GM23248 (cell line): ENCODE measurements around the gene PPM1H. TPM values are rescaled to one million over a fixed set of nuclear protein-coding genes. Genes with fewer than 3 reads are reported as not detected.

Experiments used
- DNase-seq: peaks from one replicate; pipeline ENCODE4 v3.0.0-alpha.2; 2015
- H2AFZ ChIP-seq: fragments of 200-600 bp; sonication (generic); 2 replicates; pipeline ENCODE4 v1.6.1; 2016; ENCODE audit warnings: antibody characterized with exemption
- H3F3A ChIP-seq: fragments of 200-600 bp; sonication (generic); 2 replicates; pipeline ENCODE4 v1.6.1; 2016; ENCODE audit warnings: mild to moderate bottlenecking, antibody characterized with exemption, mixed run types; ENCODE audit not compliant: insufficient read depth
- H3K27ac ChIP-seq: fragments of 200-600 bp; sonication (generic); 2 replicates; pipeline ENCODE4 v1.5.1; 2016; ENCODE audit warnings: mild to moderate bottlenecking
- H3K27me3 ChIP-seq: fragments of 200-600 bp; sonication (generic); replicated peaks from 2 replicates; pipeline ENCODE4 v1.6.1; 2016; ENCODE audit warnings: mild to moderate bottlenecking; ENCODE audit not compliant: insufficient read depth
- H3K36me3 ChIP-seq: fragments of 200-600 bp; sonication (generic); 2 replicates; pipeline ENCODE4 v1.6.1; 2016; ENCODE audit warnings: low read depth, mild to moderate bottlenecking
- H3K4me1 ChIP-seq: fragments of 200-600 bp; sonication (generic); 2 replicates; pipeline ENCODE4 v1.6.1; 2016; ENCODE audit warnings: mild to moderate bottlenecking; ENCODE audit not compliant: insufficient read depth
- H3K4me2 ChIP-seq: fragments of 200-600 bp; sonication (generic); one replicate; pipeline ENCODE4 v1.6.1; 2016; ENCODE audit warnings: mild to moderate bottlenecking; ENCODE audit not compliant: unreplicated experiment
- H3K4me3 ChIP-seq: fragments of 200-600 bp; sonication (generic); 2 replicates; pipeline ENCODE4 v1.5.1; 2016; ENCODE audit warnings: mild to moderate bottlenecking
- H3K79me2 ChIP-seq: fragments of 200-600 bp; sonication (generic); 2 replicates; pipeline ENCODE4 v1.6.1; 2016; ENCODE audit warnings: mild to moderate bottlenecking; ENCODE audit not compliant: insufficient read depth
- H3K9ac ChIP-seq: fragments of 200-600 bp; sonication (generic); 2 replicates; pipeline ENCODE4 v1.6.1; 2016; ENCODE audit warnings: mild to moderate bottlenecking
- H3K9me2 ChIP-seq: fragments of 200-600 bp; sonication (generic); 2 replicates; pipeline ENCODE4 v1.6.1; 2016; ENCODE audit warnings: mixed run types, mild to moderate bottlenecking, moderate library complexity; ENCODE audit not compliant: insufficient read depth
- H3K9me3 ChIP-seq: fragments of 200-600 bp; sonication (generic); one replicate; pipeline ENCODE4 v1.6.1; 2017; ENCODE audit warnings: low read depth
- H4K20me1 ChIP-seq: fragments of 200-600 bp; sonication (generic); 2 replicates; pipeline ENCODE4 v1.6.0; 2016; ENCODE audit not compliant: insufficient read depth
- EZH2 ChIP-seq: fragments of 200-600 bp; sonication (generic); IDR thresholded peaks from 2 replicates; pipeline ENCODE4 v1.6.1; 2018; ENCODE audit warnings: antibody characterized with exemption, mild to moderate bottlenecking; ENCODE audit not compliant: insufficient read depth, poor library complexity, severe bottlenecking
- EZH2phosphoT487 ChIP-seq: fragments of 200-600 bp; sonication (generic); IDR thresholded peaks from 2 replicates; pipeline ENCODE4 v1.6.1; 2018; ENCODE audit warnings: antibody characterized with exemption, moderate library complexity, mild to moderate bottlenecking, low read depth; ENCODE audit not compliant: insufficient read depth
- WGBS, 2 experiments: methylation state at CpG; one replicate each; pipeline ENCODE4 v1.1.6; 2015 to 2017; ENCODE audit warnings: low lambda C conversion rate in 2 of 2, low coverage in 1 of 2; ENCODE audit errors: missing lambda C conversion rate in 2 of 2; 5-methylcytosine and 5-hydroxymethylcytosine counted together
- in situ Hi-C: fragments of 300-500 bp; cut with MboI; formaldehyde crosslinking; loops from 2 replicates; pipeline ENCODE4 v1.15.0; 2020
- polyA plus RNA-seq: library from polyadenylated mRNA; unstranded; fragments of >200 nt; fragmentation: Nextera tagmentation; extraction: Ambion mirVana; gene quantifications from 2 replicates; pipeline ENCODE4 v1.2.1, GENCODE V29; 2016
- total RNA-seq: library from RNA; depleted of rRNA; stranded (reverse); fragments of >200 nt; shearing (Covaris generic); gene quantifications from 2 replicates; pipeline ENCODE4 v1.2.3, GENCODE V29; 2014

PPM1H gene
- total and polyA plus RNA-seq, 2 experiments from 2014 or later: 0.13 to 1.2 TPM

DNA sequence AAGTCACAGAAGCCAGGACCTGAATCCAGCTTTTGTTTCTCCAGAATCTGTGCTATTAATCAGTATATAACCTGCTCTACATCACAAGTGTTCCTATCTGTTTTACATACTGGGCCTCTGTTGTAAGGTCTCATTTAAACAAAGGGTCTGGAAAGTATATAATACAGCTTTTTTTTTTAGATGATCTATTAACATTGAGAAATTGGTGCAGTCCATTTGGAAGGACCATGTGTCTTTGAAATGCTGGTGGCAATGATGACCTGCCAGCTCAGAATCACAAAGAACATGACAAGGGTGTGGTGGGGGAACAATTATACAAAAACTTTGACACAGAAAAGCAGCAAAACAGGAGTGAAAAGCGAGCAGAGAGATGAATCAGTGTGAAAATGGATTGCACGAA is 164.6 kb downstream of the PPM1H start:
- DNase-seq: no peak
- H3K4me1 ChIP-seq: peaks cover 13% of the 10 kb centered on the region

DNA sequence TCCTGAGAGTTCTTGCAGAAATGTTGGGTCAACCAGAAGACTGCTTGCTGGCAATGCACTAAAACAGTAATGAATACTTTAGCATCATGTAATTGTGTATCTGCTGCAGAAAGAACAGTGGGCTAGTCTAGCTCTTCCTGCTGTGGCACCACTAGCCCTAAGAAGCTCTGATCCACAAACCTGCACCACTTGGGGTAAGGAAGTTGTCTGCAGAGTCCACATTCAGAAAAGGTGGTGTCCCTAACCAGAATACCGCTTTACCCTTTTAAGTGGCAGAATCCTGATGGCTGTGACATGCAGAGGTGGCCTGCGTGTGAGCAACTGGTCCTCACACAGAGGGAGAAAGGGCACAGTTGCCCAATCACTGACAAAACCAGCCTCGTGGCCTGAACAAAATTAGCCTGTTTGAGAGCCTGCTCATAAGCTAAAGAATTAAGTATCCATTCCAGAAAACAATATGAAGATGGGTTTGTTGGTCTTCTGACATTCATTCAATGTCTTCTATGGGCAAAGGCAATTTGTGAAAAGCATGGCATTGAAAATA is 165.8 kb downstream of the PPM1H start:
- Histone ChIP-seq H3K27me3 (no peaks in the 10 kb centered on the region), H2AFZ (no peak overlapping the region), H3K79me2 (no peaks in the 10 kb centered on the region), H3F3A (peaks cover 5% of the 10 kb centered on the region; the same call in 1 of the 2 replicates), H3K9ac (no peak overlapping the region), H3K9me3 (no peaks in the 10 kb centered on the region), H3K4me2 (no peak overlapping the region), H4K20me1 (no peaks in the 10 kb centered on the region), H3K4me1 (peaks cover 13% of the 10 kb centered on the region), H3K36me3 (no peaks in the 10 kb centered on the region), H3K9me2 (no peaks in the 10 kb centered on the region), H3K4me3 (no peak overlapping the region), H3K27ac (no peak overlapping the region)
- DNase-seq: no peak
- WGBS, 2 experiments: 58 to 77% methylated on average over 3 of the region's 3 CpGs
- in situ Hi-C loops: no loop called here
- no peak for TF ChIP-seq EZH2
- TF ChIP-seq EZH2phosphoT487: no peak

More for the DNA sequence above, 164.6 kb downstream of the PPM1H start:
- H3K9ac ChIP-seq: no peak overlapping the region
- H3F3A ChIP-seq: peaks cover 5% of the 10 kb centered on the region; the same call in 1 of the 2 replicates
- in situ Hi-C loops: no loop called here
- H3K9me2 ChIP-seq: no peaks in the 10 kb centered on the region
- no peak overlapping the region for H3K4me2 ChIP-seq
- no peaks in the 10 kb centered on the region for H3K27me3 ChIP-seq
- WGBS, 2 experiments: 60 to 79% methylated on average over 2 of the region's 2 CpGs
- TF ChIP-seq EZH2 (no peak), EZH2phosphoT487 (no peak)
- H3K27ac ChIP-seq: no peak overlapping the region
- no peak overlapping the region for H2AFZ ChIP-seq
- H3K79me2 ChIP-seq: no peaks in the 10 kb centered on the region
- H3K4me3 ChIP-seq: no peak overlapping the region
- H3K36me3 ChIP-seq: no peaks in the 10 kb centered on the region
- H4K20me1 ChIP-seq: no peaks in the 10 kb centered on the region
- no peaks in the 10 kb centered on the region for H3K9me3 ChIP-seq

DNA sequence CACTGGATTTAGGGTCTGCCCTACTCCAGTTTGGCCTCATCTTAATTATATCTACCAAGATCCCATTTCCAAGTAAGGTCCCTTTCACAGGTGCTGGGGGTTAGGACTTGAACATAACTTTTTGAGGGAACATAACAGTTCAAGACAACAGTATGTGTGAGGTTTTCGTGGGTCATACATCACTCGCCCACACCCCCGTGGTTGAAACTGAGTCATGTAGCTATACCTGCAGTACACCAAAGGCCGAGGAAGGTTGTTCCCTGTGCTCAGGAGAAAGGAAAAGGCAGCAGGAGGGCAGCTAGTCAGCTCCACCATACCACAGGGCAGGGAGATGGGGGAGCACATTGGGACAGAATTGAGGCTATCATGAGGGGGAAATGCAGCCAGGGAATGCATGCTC is 167.0 kb downstream of the PPM1H start:
- DNase-seq: no peak
- Histone ChIP-seq H3K36me3 (no peaks in the 10 kb centered on the region), H3F3A (peaks cover 5% of the 10 kb centered on the region; the same call in 1 of the 2 replicates), H3K9me3 (no peaks in the 10 kb centered on the region), H3K79me2 (no peaks in the 10 kb centered on the region), H3K4me3 (no peak overlapping the region), H3K4me2 (no peak overlapping the region), H3K4me1 (peaks cover 13% of the 10 kb centered on the region), H2AFZ (peak overlapping the region; percentile 82), H4K20me1 (no peaks in the 10 kb centered on the region), H3K27ac (peak overlapping the region; percentile 60), H3K9ac (no peak overlapping the region), H3K9me2 (no peaks in the 10 kb centered on the region), H3K27me3 (no peaks in the 10 kb centered on the region)
- WGBS, 2 experiments: 83 to 84% methylated on average over 4 of the region's 4 CpGs
- in situ Hi-C loops: no loop called here
- TF ChIP-seq EZH2: no peak
- no peak for TF ChIP-seq EZH2phosphoT487

DNA sequence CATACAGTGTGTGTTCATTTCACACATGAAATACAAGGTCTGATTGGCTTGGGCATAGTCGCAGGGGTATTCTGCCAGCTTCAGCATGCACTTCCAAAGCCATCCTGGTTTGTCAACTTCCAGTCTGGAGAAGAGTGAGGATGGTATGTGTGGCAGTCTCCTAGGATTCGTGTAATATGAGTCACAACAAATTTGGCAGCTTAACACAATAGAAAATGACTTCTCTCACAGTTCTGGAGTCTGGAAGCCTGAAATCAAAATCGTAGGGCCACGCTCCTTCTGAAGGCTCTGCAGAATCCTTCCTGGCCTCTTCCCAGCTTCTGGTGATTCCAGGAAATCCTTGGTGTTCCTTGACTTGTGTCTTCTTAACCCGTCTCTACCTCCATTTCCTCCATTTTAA is 167.5 kb downstream of the PPM1H start:
- Histone ChIP-seq H3K4me3 (no peak overlapping the region), H3K36me3 (no peaks in the 10 kb centered on the region), H3K9me2 (no peaks in the 10 kb centered on the region), H2AFZ (peak overlapping the region; percentile 82), H3K9ac (no peak overlapping the region), H3K9me3 (no peaks in the 10 kb centered on the region), H3K4me2 (no peak overlapping the region), H3F3A (peaks cover 5% of the 10 kb centered on the region; the same call in 1 of the 2 replicates), H3K27me3 (no peaks in the 10 kb centered on the region), H3K27ac (peak overlapping the region; percentile 60), H3K79me2 (no peaks in the 10 kb centered on the region), H4K20me1 (no peaks in the 10 kb centered on the region), H3K4me1 (peaks cover 13% of the 10 kb centered on the region)
- in situ Hi-C loops: no loop called here
- WGBS, 2 experiments: 12 to 21% methylated on average over 5 of the region's 5 CpGs
- peak; percentile 86 for DNase-seq
- TF ChIP-seq EZH2 (no peak), EZH2phosphoT487 (no peak)

DNA sequence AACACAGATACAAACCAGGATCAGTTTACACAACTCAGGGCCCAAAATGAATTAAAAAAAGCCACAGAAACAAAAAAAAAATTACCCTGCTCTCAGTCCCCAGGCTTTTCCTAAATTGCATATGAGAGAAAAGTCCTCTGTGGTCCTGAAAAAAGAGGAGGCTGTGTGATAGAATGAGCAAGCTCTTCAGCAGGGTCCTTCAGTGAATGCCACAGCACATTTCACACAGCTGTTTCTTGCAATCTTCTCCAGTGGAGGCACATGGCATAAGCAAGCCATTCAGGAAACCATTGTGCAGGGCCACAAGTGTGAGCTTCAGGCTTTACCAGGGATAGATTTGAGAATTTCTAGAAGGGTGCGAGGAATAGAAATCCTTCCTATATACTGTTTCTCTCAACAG is 168.5 kb downstream of the PPM1H start:
- Histone ChIP-seq H3K4me2 (no peak overlapping the region), H3K79me2 (no peaks in the 10 kb centered on the region), H3F3A (peaks cover 5% of the 10 kb centered on the region; the same call in 1 of the 2 replicates), H3K9me3 (no peaks in the 10 kb centered on the region), H3K4me1 (peaks cover 13% of the 10 kb centered on the region), H3K27me3 (no peaks in the 10 kb centered on the region), H3K27ac (no peak overlapping the region), H3K9ac (no peak overlapping the region), H3K9me2 (no peaks in the 10 kb centered on the region), H3K36me3 (no peaks in the 10 kb centered on the region), H4K20me1 (no peaks in the 10 kb centered on the region), H2AFZ (no peak overlapping the region), H3K4me3 (no peak overlapping the region)
- DNase-seq: no peak
- no peak for TF ChIP-seq EZH2
- no peak for TF ChIP-seq EZH2phosphoT487
- in situ Hi-C loops: no loop called here
- 91 to 96% methylated on average over 1 of the region's 1 CpG for WGBS, 2 experiments
